Cardiac muscle cell (in vitro differentiated cells and primary cell): Measurements from ENCODE around the gene FGGY. TPM values are rescaled to one million over a fixed set of nuclear protein-coding genes. Genes with fewer than 3 reads are reported as not detected.
"Not testable (repeated sequence)": the region's sequence is repeated elsewhere in the genome, so short reads cannot be mapped to it uniquely, and the experiment has no call there.

ENCODE experiments used
- DNase-seq, 2 donors: peaks; one replicate each; pipeline versions ENCODE4 v3.0.0 to v3.0.0-alpha.2; 2010 to 2017; ENCODE audit warnings: low read depth in 1 of 2, low spot score in 1 of 2
- H3K27ac ChIP-seq: fragments of 200-600 bp; sonication (generic); 2 replicates; pipeline ENCODE4 v1.5.1; 2016
- H3K27me3 ChIP-seq: fragments of 200-600 bp; sonication (generic); 2 replicates; pipeline ENCODE4 v1.6.0; 2016; ENCODE audit warnings: control low read depth
- H3K36me3 ChIP-seq: fragments of 200-600 bp; sonication (generic); 2 replicates; pipeline ENCODE4 v1.5.1; 2016; ENCODE audit warnings: control low read depth
- H3K4me1 ChIP-seq: fragments of 200-600 bp; sonication (generic); 2 replicates; pipeline ENCODE4 v1.8.1; 2017; ENCODE audit warnings: low read depth, mild to moderate bottlenecking, mixed run types
- H3K4me3 ChIP-seq: fragments of 200-600 bp; sonication (generic); 2 replicates; pipeline ENCODE4 v1.5.1; 2016; ENCODE audit warnings: mild to moderate bottlenecking
- H3K9me3 ChIP-seq: fragments of 200-600 bp; sonication (generic); 2 replicates; pipeline ENCODE4 v1.5.1; 2017; ENCODE audit warnings: low read depth, mild to moderate bottlenecking, control low read depth
- CTCF ChIP-seq: IDR thresholded peaks from 2 replicates; pipeline ENCODE4 v1.5.1; 2012; ENCODE audit warnings: low read depth, mild to moderate bottlenecking, low read length
- polyA plus RNA-seq: library from polyadenylated mRNA; unstranded; fragments of >200 nt; fragmentation: Nextera tagmentation; extraction: Ambion mirVana; gene quantifications from 2 replicates; pipeline ENCODE4 v1.2.1, GENCODE V29; 2016
- total RNA-seq: library from RNA; depleted of rRNA; stranded (reverse); fragments of >200 nt; gene quantifications from 2 replicates; pipeline ENCODE4 v1.2.3, GENCODE V29; 2016

Gene FGGY
- total and polyA plus RNA-seq, 2 experiments from 2014 or later, result 9.8 to 14.5 TPM

DNA sequence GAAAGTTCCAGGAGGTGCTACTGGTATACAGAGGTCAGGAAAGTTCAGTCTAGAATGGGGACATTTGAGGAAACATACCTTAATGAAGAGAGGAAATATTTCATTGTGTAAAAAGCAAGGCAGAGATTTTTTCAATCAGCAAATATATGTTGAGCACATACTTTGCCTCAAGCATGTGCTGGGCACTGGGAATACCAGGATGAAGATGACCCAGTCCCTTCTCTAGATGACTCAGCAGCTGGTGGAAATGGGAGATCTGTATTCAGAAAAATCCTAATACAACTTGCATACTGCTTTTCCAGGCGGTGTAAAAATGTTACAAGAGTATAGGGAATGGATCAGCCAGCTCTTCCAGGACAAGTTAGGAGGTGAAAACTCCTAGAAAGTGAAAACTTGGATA lies 229.3 kb downstream of the FGGY start:
- Histone ChIP-seq H3K4me1 (no peaks in the 10 kb centered on the region), H3K36me3 (no peaks in the 10 kb centered on the region), H3K9me3 (no peaks in the 10 kb centered on the region), H3K27me3 (no peaks in the 10 kb centered on the region), H3K4me3 (no peak overlapping the region), H3K27ac (no peak overlapping the region)
- no peak for TF ChIP-seq CTCF
- DNase-seq, result no peak

DNA sequence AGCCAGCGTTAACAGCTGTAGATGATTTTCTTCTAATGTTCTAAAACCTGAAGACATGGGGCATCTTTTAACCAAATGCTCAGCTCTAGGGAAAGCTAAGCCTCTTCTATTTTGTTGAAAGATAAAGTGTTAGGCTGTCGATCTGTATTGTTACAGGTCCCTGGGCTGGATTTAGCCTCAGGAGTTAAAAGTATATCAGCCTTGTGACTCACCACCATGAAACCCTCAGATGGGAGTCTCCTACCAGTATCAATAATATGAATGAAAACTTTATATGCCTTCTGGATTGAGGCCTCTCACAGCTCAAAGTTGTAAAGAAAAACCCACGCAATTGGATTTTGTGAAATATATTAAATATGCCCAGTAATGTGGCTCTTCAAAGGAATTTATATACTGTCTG lies 231.6 kb downstream of the FGGY start:
- no peaks in the 10 kb centered on the region for H3K4me1 ChIP-seq
- H3K36me3 ChIP-seq, result no peaks in the 10 kb centered on the region
- no peaks in the 10 kb centered on the region for H3K9me3 ChIP-seq
- no peak for TF ChIP-seq CTCF
- no peak for DNase-seq
- H3K4me3 ChIP-seq, result no peak overlapping the region
- H3K27me3 ChIP-seq, result no peaks in the 10 kb centered on the region
- H3K27ac ChIP-seq, result no peak overlapping the region

GRCh38 chr1:59528900-59529299 lies 232.0 kb downstream of the FGGY start:
- no peak for DNase-seq
- Histone ChIP-seq H3K27ac (no peak overlapping the region), H3K4me1 (no peaks in the 10 kb centered on the region), H3K27me3 (no peaks in the 10 kb centered on the region), H3K9me3 (no peaks in the 10 kb centered on the region), H3K4me3 (no peak overlapping the region), H3K36me3 (no peaks in the 10 kb centered on the region)
- no peak for TF ChIP-seq CTCF

DNA sequence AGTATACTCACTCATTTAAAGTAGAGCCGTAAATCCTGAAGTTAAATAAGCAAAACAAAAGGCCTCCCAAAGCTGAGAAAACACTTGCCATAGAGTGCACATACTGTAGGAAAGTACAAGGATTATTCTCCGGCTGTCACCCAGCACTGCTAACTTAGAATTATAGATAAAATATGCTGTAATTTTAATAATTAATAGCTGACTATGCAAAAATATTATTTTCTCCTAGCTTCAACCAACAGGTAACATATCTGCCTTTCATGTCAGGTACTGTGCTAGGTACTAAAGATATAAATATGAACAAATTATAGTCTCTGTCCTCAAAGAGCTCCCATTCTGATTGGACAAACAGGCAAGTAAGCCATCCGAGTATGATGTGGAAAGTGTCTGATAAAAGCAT lies 233.2 kb downstream of the FGGY start:
- no peaks in the 10 kb centered on the region for H3K27me3 ChIP-seq
- TF ChIP-seq CTCF, result no peak
- no peaks in the 10 kb centered on the region for H3K4me1 ChIP-seq
- no peak overlapping the region for H3K4me3 ChIP-seq
- no peak overlapping the region for H3K27ac ChIP-seq
- no peak for DNase-seq
- H3K9me3 ChIP-seq, result no peaks in the 10 kb centered on the region
- no peaks in the 10 kb centered on the region for H3K36me3 ChIP-seq

DNA sequence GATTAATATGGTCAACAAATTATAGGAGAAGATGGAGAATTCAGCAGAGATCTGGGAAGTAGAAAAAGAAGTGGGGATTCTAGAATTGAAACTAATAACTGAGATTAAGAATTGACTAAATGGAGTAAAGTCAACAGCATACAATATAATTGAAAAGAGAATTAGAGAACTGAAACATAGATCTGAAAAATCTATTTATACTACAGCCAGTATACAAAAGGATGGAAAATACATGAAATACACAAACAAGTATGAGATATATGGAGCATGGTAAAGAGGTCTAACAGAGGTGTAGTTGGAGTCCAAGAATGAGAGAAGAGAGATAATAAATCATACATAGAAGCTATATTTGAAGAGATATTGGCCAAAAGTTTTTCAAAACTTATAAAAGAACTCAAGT lies 235.2 kb downstream of the FGGY start:
- TF ChIP-seq CTCF, result no peak
- Histone ChIP-seq H3K36me3 (no peaks in the 10 kb centered on the region), H3K27ac (no peak overlapping the region), H3K4me1 (no peaks in the 10 kb centered on the region), H3K4me3 (no peak overlapping the region), H3K27me3 (no peaks in the 10 kb centered on the region), H3K9me3 (no peaks in the 10 kb centered on the region)
- DNase-seq, result no peak

DNA sequence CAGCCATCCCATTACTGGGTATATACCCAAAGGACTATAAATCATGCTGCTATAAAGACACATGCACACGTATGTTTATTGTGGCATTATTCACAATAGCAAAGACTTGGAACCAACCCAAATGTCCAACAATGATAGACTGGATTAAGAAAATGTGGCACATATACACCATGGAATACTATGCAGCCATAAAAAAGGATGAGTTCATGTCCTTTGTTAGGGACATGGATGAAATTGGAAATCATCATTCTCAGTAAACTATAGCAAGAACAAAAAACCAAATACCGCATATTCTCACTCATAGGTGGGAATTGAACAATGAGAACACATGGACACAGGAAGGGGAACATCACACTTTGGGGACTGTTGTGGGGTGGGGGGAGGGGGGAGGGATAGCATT lies 241.6 kb downstream of the FGGY start:
- H3K27me3 ChIP-seq, DNase-seq, H3K4me1 ChIP-seq, H3K27ac ChIP-seq, H3K9me3 ChIP-seq, H3K4me3 ChIP-seq, H3K36me3 ChIP-seq: not testable (repeated sequence)
